GM12878 (cell line): Measurements from ENCODE around the gene TGIF2. TPM values are rescaled to one million over a fixed set of nuclear protein-coding genes. Genes with fewer than 3 reads are reported as not detected.

Experiments used
- ATAC-seq: fragments of 200-7000 bp; cut with Tn5 transposase; 3 replicates; pipeline ENCODE4 v1.9.1; 2020; ENCODE audit warnings: mild to moderate bottlenecking, moderate library complexity
- BruUV-seq: library from RNA; stranded (reverse); fragments of 400-500 nt; replicated peaks from 2 replicates; lab custom pipeline; 2021; lab: Mats Ljungman, UMichigan
- CTCF ChIA-PET: fragments of 300-600 bp; sonication (Branson Sonifier 250); formaldehyde crosslinking; extraction: SDS; loops from one replicate; lab custom pipeline; 2021; ENCODE audit warnings: inconsistent platforms; lab: Yijun Ruan, JAX
- POLR2A ChIA-PET: fragments of 350-600 bp; formaldehyde crosslinking; extraction: SDS; loops from one replicate; lab custom pipeline; 2021; ENCODE audit warnings: inconsistent platforms; lab: Charles Lee
- RAD21 ChIA-PET: fragments of 300-600 bp; sonication (Branson Sonifier 250); formaldehyde crosslinking; loops from one replicate; lab custom pipeline; 2023; ENCODE audit warnings: antibody characterized with exemption; ENCODE audit not compliant: unreplicated experiment; lab: Charles Lee
- SMC1A ChIA-PET: fragments of 300-600 bp; sonication (Branson Sonifier 250); formaldehyde crosslinking; loops from one replicate; lab custom pipeline; 2023; ENCODE audit not compliant: unreplicated experiment, uncharacterized antibody; lab: Charles Lee
- DNase-seq: peaks from one replicate; pipeline ENCODE4 v3.0.0-alpha.2; 2011; ENCODE audit warnings: low read depth, low spot score
- FAIRE-seq: peaks from 3 replicates; lab custom pipeline; 2011; peaks lifted over from hg19 to GRCh38; lab: Jason Lieb, UNC
- H2AFZ ChIP-seq: 2 replicates; pipeline ENCODE4 v1.6.0; 2011; ENCODE audit warnings: low read depth, low read length, control low read depth; ENCODE audit not compliant: control insufficient read depth
- H3K27ac ChIP-seq: 2 replicates; pipeline ENCODE4 v1.5.1; 2011; ENCODE audit warnings: control low read depth; ENCODE audit not compliant: control insufficient read depth, insufficient read depth
- H3K27me3 ChIP-seq, 2 experiments: replicated peaks in 1 of 2; 2 replicates each; pipeline versions ENCODE4 v1.6.0 to v1.6.1; 2011; ENCODE audit warnings: low read length in 1 of 2; ENCODE audit not compliant: control insufficient read depth in 2 of 2, insufficient read depth in 2 of 2
- H3K36me3 ChIP-seq, 2 experiments: 2 replicates each; pipeline ENCODE4 v1.5.1; 2011; ENCODE audit warnings: low read length in 1 of 2; ENCODE audit not compliant: control insufficient read depth in 2 of 2, insufficient read depth in 2 of 2
- H3K4me1 ChIP-seq: 2 replicates; pipeline ENCODE4 v1.6.1; 2011; ENCODE audit warnings: mild to moderate bottlenecking, low read length, moderate library complexity, mixed read lengths; ENCODE audit not compliant: control insufficient read depth, insufficient read depth
- H3K4me2 ChIP-seq: 2 replicates; pipeline ENCODE4 v1.6.0; 2011; ENCODE audit warnings: control low read depth; ENCODE audit not compliant: control insufficient read depth, insufficient read depth
- H3K4me3 ChIP-seq: fragments of 200-600 bp; sonication (generic); 2 replicates; pipeline ENCODE4 v1.5.1; 2016
- H3K79me2 ChIP-seq: 2 replicates; pipeline ENCODE4 v1.6.0; 2011; ENCODE audit warnings: low read length; ENCODE audit not compliant: control insufficient read depth, insufficient read depth
- H3K9ac ChIP-seq: 2 replicates; pipeline ENCODE4 v1.8.0; 2011; ENCODE audit warnings: low read length, control low read depth, mixed read lengths; ENCODE audit not compliant: control insufficient read depth, insufficient read depth
- H3K9me3 ChIP-seq: replicated peaks from 3 replicates; pipeline ENCODE4 v1.5.1; 2011; ENCODE audit warnings: mild to moderate bottlenecking, low read length; ENCODE audit not compliant: control insufficient read depth, insufficient read depth
- H4K20me1 ChIP-seq: 2 replicates; pipeline ENCODE4 v1.6.0; 2011; ENCODE audit not compliant: control insufficient read depth, insufficient read depth
- EZH2 ChIP-seq: IDR thresholded peaks from 2 replicates; pipeline ENCODE4 v1.6.1; 2012; ENCODE audit warnings: low read depth, mild to moderate bottlenecking, control low read depth, inconsistent platforms, low read length, borderline replicate concordance; ENCODE audit not compliant: control insufficient read depth
- FOXM1 ChIP-seq: IDR thresholded peaks from 2 replicates; pipeline ENCODE4 v1.6.1; 2012; ENCODE audit warnings: low read depth, mild to moderate bottlenecking, inconsistent platforms, low read length, moderate library complexity
- JUNB ChIP-seq: IDR thresholded peaks from 2 replicates; pipeline ENCODE4 v1.6.1; 2016; ENCODE audit warnings: antibody characterized with exemption, mild to moderate bottlenecking
- SMC3 ChIP-seq: IDR thresholded peaks from 2 replicates; pipeline ENCODE4 v1.6.1; 2011; ENCODE audit warnings: low read length, improper control_type of control experiment, borderline replicate concordance
- TCF12 ChIP-seq: IDR thresholded peaks from 2 replicates; pipeline ENCODE4 v1.6.1; 2011; ENCODE audit warnings: low read depth, mild to moderate bottlenecking, low read length
- ZNF622 ChIP-seq: fragments of 450-650 bp; IDR thresholded peaks from 2 replicates; pipeline ENCODE4 v1.6.1; 2017; ENCODE audit warnings: mild to moderate bottlenecking, inconsistent platforms
- WGBS: methylation state at CpG from one replicate; pipeline ENCODE4 v1.1.6; 2016; ENCODE audit warnings: low lambda C conversion rate; ENCODE audit not compliant: insufficient replicate concordance, insufficient coverage; ENCODE audit errors: missing lambda C conversion rate; 5-methylcytosine and 5-hydroxymethylcytosine counted together
- in situ Hi-C: fragments of 300-500 bp; cut with MboI; formaldehyde crosslinking; loops from 9 replicates; pipeline ENCODE4 v1.14.3; 2018; ENCODE audit warnings: mixed read lengths
- intact Hi-C: fragments of 100-400 bp; cut with micrococcal nuclease; formaldehyde crosslinking; loops from one replicate; pipeline ENCODE4 v1.14.2; 2022; ENCODE audit not compliant: unreplicated experiment
- polyA plus RNA-seq, 11 experiments: library from polyadenylated mRNA; depleted of rRNA in 4 of 11; unstranded in 6 of 11; stranded (reverse) in 5 of 11; fragments of >200 nt; fragmentation: Nextera tagmentation in 4 of 11; fragmentation: Illumina TruSeq in 1 of 11; extraction: Ambion mirVana in 4 of 11; extraction: Trizol in 1 of 11; gene quantifications; 1 replicate in 1 of 11; 2 replicates in 10 of 11; pipeline versions ENCODE4 v1.2.1 to v1.2.3, GENCODE V29; 2011 to 2016; ENCODE audit warnings: inconsistent platforms in 2 of 11, missing spikeins in 2 of 11, low read depth in 1 of 11
- total RNA-seq, 4 experiments: library from RNA; depleted of rRNA in 3 of 4; stranded (reverse); fragments of >200 nt in 3 of 4; fragmentation: Illumina TruSeq in 1 of 4; extraction: Trizol in 1 of 4; gene quantifications; 2 replicates each; pipeline versions ENCODE4 v1.2.1 to v1.2.3, GENCODE V29; 2013 to 2021
- TF ChIP-seq, protein P1 (sequence below): IDR thresholded peaks from 2 replicates; pipeline ENCODE4 v1.6.1; 2012; ENCODE audit warnings: low read depth, low read length, improper control_type of control experiment
- TF ChIP-seq, protein P2 (sequence below): fragments of 450-650 bp; IDR thresholded peaks from 2 replicates; pipeline ENCODE4 v1.6.1; 2018; ENCODE audit warnings: mild to moderate bottlenecking, low read depth, moderate library complexity; ENCODE audit not compliant: partially characterized antibody
- TF ChIP-seq, protein P3 (sequence below): IDR thresholded peaks from 2 replicates; pipeline ENCODE4 v1.6.1; 2011; ENCODE audit warnings: low read depth, low read length, improper control_type of control experiment, borderline replicate concordance
- TF ChIP-seq, protein P4 (sequence below): fragments of 450-650 bp; IDR thresholded peaks from 2 replicates; pipeline ENCODE4 v1.6.1; 2014; ENCODE audit warnings: mild to moderate bottlenecking

Gene TGIF2
- total and polyA plus RNA-seq, 10 of the 15 experiments (the other 5 are each of a cell fraction or from before 2014, with no cell fraction given): 13.1 to 47.1 (median 36.6) TPM

DNA sequence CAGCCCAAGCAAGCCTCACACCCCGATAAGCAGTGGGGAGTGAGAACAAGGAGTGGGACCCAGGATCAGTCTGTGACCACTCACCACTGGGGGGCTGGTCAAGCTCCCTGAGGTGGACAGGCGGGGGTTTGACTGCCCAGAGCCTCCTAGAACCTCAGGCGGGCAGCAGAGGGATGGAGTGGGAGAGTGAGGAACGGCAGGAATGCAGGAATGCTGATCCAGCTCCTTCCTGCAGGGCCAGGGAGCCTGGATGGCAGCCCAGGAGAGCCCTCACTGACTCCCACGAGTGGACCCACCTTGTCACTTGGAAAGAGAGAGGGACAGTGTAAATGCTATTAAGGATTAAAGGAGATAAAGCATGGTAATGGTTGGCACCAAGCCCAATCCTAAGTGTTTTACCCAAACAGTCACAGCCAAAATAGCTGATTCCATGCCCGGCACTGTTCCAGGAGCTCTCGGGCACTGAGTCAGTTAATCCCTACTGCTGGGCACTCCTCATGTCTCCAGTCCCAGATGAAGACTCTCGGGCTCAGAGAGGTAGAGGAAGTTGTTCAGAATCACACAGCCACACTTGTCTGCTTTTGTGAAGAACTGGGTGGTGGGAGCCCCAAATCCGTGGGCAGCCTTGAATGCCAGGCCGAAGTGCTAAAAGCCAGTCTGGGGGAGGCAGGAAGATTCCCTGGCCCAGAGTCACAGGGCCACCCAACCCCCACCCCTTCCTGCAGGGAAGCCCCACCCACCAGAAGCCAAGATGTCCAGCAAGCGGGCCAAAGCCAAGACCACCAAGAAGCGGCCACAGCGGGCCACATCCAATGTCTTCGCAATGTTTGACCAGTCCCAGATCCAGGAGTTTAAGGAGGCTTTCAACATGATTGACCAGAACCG is 29.0 kb upstream of the TGIF2 start:
- TF ChIP-seq, protein P1, sequence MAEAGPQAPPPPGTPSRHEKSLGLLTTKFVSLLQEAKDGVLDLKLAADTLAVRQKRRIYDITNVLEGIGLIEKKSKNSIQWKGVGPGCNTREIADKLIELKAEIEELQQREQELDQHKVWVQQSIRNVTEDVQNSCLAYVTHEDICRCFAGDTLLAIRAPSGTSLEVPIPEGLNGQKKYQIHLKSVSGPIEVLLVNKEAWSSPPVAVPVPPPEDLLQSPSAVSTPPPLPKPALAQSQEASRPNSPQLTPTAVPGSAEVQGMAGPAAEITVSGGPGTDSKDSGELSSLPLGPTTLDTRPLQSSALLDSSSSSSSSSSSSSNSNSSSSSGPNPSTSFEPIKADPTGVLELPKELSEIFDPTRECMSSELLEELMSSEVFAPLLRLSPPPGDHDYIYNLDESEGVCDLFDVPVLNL: no peak
- no peak for TF ChIP-seq TCF12
- no peak for TF ChIP-seq FOXM1
- no peak for TF ChIP-seq EZH2
- TF ChIP-seq, protein P2, sequence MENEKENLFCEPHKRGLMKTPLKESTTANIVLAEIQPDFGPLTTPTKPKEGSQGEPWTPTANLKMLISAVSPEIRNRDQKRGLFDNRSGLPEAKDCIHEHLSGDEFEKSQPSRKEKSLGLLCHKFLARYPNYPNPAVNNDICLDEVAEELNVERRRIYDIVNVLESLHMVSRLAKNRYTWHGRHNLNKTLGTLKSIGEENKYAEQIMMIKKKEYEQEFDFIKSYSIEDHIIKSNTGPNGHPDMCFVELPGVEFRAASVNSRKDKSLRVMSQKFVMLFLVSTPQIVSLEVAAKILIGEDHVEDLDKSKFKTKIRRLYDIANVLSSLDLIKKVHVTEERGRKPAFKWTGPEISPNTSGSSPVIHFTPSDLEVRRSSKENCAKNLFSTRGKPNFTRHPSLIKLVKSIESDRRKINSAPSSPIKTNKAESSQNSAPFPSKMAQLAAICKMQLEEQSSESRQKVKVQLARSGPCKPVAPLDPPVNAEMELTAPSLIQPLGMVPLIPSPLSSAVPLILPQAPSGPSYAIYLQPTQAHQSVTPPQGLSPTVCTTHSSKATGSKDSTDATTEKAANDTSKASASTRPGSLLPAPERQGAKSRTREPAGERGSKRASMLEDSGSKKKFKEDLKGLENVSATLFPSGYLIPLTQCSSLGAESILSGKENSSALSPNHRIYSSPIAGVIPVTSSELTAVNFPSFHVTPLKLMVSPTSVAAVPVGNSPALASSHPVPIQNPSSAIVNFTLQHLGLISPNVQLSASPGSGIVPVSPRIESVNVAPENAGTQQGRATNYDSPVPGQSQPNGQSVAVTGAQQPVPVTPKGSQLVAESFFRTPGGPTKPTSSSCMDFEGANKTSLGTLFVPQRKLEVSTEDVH: no peak
- TF ChIP-seq, protein P3, sequence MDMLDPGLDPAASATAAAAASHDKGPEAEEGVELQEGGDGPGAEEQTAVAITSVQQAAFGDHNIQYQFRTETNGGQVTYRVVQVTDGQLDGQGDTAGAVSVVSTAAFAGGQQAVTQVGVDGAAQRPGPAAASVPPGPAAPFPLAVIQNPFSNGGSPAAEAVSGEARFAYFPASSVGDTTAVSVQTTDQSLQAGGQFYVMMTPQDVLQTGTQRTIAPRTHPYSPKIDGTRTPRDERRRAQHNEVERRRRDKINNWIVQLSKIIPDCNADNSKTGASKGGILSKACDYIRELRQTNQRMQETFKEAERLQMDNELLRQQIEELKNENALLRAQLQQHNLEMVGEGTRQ: no peak
- TF ChIP-seq, protein P4, sequence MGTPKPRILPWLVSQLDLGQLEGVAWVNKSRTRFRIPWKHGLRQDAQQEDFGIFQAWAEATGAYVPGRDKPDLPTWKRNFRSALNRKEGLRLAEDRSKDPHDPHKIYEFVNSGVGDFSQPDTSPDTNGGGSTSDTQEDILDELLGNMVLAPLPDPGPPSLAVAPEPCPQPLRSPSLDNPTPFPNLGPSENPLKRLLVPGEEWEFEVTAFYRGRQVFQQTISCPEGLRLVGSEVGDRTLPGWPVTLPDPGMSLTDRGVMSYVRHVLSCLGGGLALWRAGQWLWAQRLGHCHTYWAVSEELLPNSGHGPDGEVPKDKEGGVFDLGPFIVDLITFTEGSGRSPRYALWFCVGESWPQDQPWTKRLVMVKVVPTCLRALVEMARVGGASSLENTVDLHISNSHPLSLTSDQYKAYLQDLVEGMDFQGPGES: no peak
- no peak for TF ChIP-seq SMC3
- no peak for TF ChIP-seq JUNB
- TF ChIP-seq ZNF622: no peak
- in situ Hi-C loops: no loop called here
- POLR2A ChIA-PET: no interaction called here
- H3K4me2 ChIP-seq: no peak overlapping the region
- BruUV-seq: no TSS peak
- H3K27ac ChIP-seq: no peak overlapping the region
- no peaks in the 10 kb centered on the region for H4K20me1 ChIP-seq
- H3K9ac ChIP-seq: no peak overlapping the region
- no peak overlapping the region for H3K4me3 ChIP-seq
- no peaks in the 10 kb centered on the region for H3K36me3 ChIP-seq
- H2AFZ ChIP-seq: no peak overlapping the region
- FAIRE-seq (no peak), DNase-seq (no peak), ATAC-seq (no peak)
- RAD21 ChIA-PET: no interaction called here
- CTCF ChIA-PET: interaction anchor here (0.6 kb wide), 1 partner anchor 88 kb away, joined by 3 read pairs; no protein-coding TSS in a partner anchor
- SMC1A ChIA-PET: no interaction called here
- intact Hi-C loops: no loop called here
- H3K4me1 ChIP-seq: no peaks in the 10 kb centered on the region; the same call in 1 of the 2 replicates
- 70% methylated on average over 15 of the region's 15 CpGs for WGBS
- H3K27me3 ChIP-seq: no peaks in the 10 kb centered on the region
- no peaks in the 10 kb centered on the region for H3K9me3 ChIP-seq
- no peaks in the 10 kb centered on the region; the same call in 1 of the 2 replicates for H3K79me2 ChIP-seq
